H9 (cell line): Measurements from ENCODE around the gene DLL3. TPM values are rescaled to one million over a fixed set of nuclear protein-coding genes. Genes with fewer than 3 reads are reported as not detected.

ENCODE experiments used
- DNase-seq: peaks from one replicate; pipeline ENCODE4 v3.0.0-alpha.2; 2017
- H2AFZ ChIP-seq: one replicate; pipeline ENCODE4 v1.6.1; 2013; ENCODE audit warnings: mild to moderate bottlenecking, low read length, control low read depth, moderate library complexity
- H2AK5ac ChIP-seq: 2 replicates; pipeline ENCODE4 v1.6.1; 2013; ENCODE audit warnings: low read length, control low read depth, mixed read lengths; ENCODE audit not compliant: insufficient read length
- H2BK120ac ChIP-seq: one replicate; pipeline ENCODE4 v1.6.1; 2013; ENCODE audit warnings: low read depth, mild to moderate bottlenecking, low read length, control low read depth, inconsistent platforms; ENCODE audit not compliant: poor library complexity, severe bottlenecking
- H2BK12ac ChIP-seq: 2 replicates; pipeline ENCODE4 v1.6.1; 2013; ENCODE audit warnings: low read length, control low read depth, mixed read lengths, low read depth; ENCODE audit not compliant: insufficient read length
- H2BK15ac ChIP-seq: 2 replicates; pipeline ENCODE4 v1.6.1; 2013; ENCODE audit warnings: low read depth, low read length, control low read depth
- H2BK20ac ChIP-seq: one replicate; pipeline ENCODE4 v1.6.1; 2013; ENCODE audit warnings: low read depth, mild to moderate bottlenecking, low read length, control low read depth, inconsistent platforms; ENCODE audit not compliant: poor library complexity, severe bottlenecking
- H2BK5ac ChIP-seq: 2 replicates; pipeline ENCODE4 v1.6.1; 2013; ENCODE audit warnings: low read length, control low read depth, mixed read lengths; ENCODE audit not compliant: insufficient read length
- H3K14ac ChIP-seq: 2 replicates; pipeline ENCODE4 v1.6.1; 2013; ENCODE audit warnings: low read length, control low read depth; ENCODE audit not compliant: insufficient read depth
- H3K18ac ChIP-seq: 2 replicates; pipeline ENCODE4 v1.6.1; 2013; ENCODE audit warnings: low read depth, mild to moderate bottlenecking, mixed read lengths, low read length, control low read depth; ENCODE audit not compliant: insufficient read length
- H3K23ac ChIP-seq: 2 replicates; pipeline ENCODE4 v1.6.1; 2013; ENCODE audit warnings: low read length, control low read depth, mixed read lengths, low read depth; ENCODE audit not compliant: insufficient read length
- H3K23me2 ChIP-seq: 2 replicates; pipeline ENCODE4 v1.6.1; 2013; ENCODE audit warnings: low read depth, mild to moderate bottlenecking, mixed read lengths, low read length, control low read depth; ENCODE audit not compliant: insufficient read length, poor library complexity, severe bottlenecking
- H3K27ac ChIP-seq: 2 replicates; pipeline ENCODE4 v1.5.1; 2013; ENCODE audit warnings: low read length, control low read depth, mixed read lengths, low read depth; ENCODE audit not compliant: insufficient read length
- H3K27me3 ChIP-seq: 2 replicates; pipeline ENCODE4 v1.6.1; 2013; ENCODE audit warnings: low read length, control low read depth, inconsistent platforms; ENCODE audit not compliant: insufficient read depth
- H3K4ac ChIP-seq: 2 replicates; pipeline ENCODE4 v1.6.1; 2013; ENCODE audit warnings: low read depth, mild to moderate bottlenecking, control low read depth, inconsistent platforms, low read length, moderate library complexity
- H3K4me1 ChIP-seq: 2 replicates; pipeline ENCODE4 v1.6.1; 2013; ENCODE audit warnings: low read length, control low read depth, inconsistent platforms; ENCODE audit not compliant: insufficient read depth
- H3K4me2 ChIP-seq: 2 replicates; pipeline ENCODE4 v1.6.1; 2013; ENCODE audit warnings: low read length, control low read depth, mixed read lengths; ENCODE audit not compliant: insufficient read length, insufficient read depth
- H3K56ac ChIP-seq: 2 replicates; pipeline ENCODE4 v1.6.1; 2013; ENCODE audit warnings: low read depth, mild to moderate bottlenecking, mixed read lengths, low read length, control low read depth; ENCODE audit not compliant: insufficient read length
- H3K79me1 ChIP-seq: 2 replicates; pipeline ENCODE4 v1.6.1; 2013; ENCODE audit warnings: low read depth, mild to moderate bottlenecking, moderate library complexity, low read length, control low read depth, inconsistent platforms; ENCODE audit not compliant: insufficient read depth, poor library complexity, severe bottlenecking
- H3K79me2 ChIP-seq: 2 replicates; pipeline ENCODE4 v1.6.1; 2013; ENCODE audit warnings: low read length, control low read depth, inconsistent platforms; ENCODE audit not compliant: insufficient read depth
- H3K9ac ChIP-seq: 2 replicates; pipeline ENCODE4 v1.6.1; 2013; ENCODE audit warnings: low read length, control low read depth, mixed read lengths; ENCODE audit not compliant: insufficient read length; ENCODE audit errors: extremely low read depth
- H3K9me3 ChIP-seq: one replicate; pipeline ENCODE4 v1.6.1; 2013; ENCODE audit warnings: low read depth, low read length, inconsistent platforms; ENCODE audit not compliant: control insufficient read depth
- H3T11ph ChIP-seq: one replicate; pipeline ENCODE4 v1.6.1; 2013; ENCODE audit warnings: mild to moderate bottlenecking, low read length, control low read depth, inconsistent platforms
- H4K20me1 ChIP-seq: one replicate; pipeline ENCODE4 v1.6.1; 2013; ENCODE audit not compliant: control insufficient read depth, insufficient read length, insufficient read depth
- H4K5ac ChIP-seq: 2 replicates; pipeline ENCODE4 v1.6.1; 2013; ENCODE audit warnings: low read depth, mild to moderate bottlenecking, mixed read lengths, low read length, control low read depth; ENCODE audit not compliant: insufficient read length
- H4K8ac ChIP-seq: replicated peaks from 2 replicates; pipeline ENCODE4 v1.6.1; 2013; ENCODE audit warnings: low read length, control low read depth, mixed read lengths, low read depth; ENCODE audit not compliant: insufficient read length
- H4K91ac ChIP-seq: 2 replicates; pipeline ENCODE4 v1.6.1; 2013; ENCODE audit warnings: low read depth, mild to moderate bottlenecking, moderate library complexity, mixed read lengths, low read length, control low read depth; ENCODE audit not compliant: insufficient read length
- H3K27ac Mint-ChIP-seq, 3 experiments: 2 replicates in 2 of 3; 3 replicates in 1 of 3; pipeline ENCODE4 v1.8.0; 2020 to 2021; ENCODE audit warnings: mixed read lengths in 3 of 3, mild to moderate bottlenecking in 1 of 3, moderate library complexity in 1 of 3
- H3K27me3 Mint-ChIP-seq: 2 replicates; pipeline ENCODE4 v1.8.0; 2021; ENCODE audit warnings: low read depth, mild to moderate bottlenecking, moderate library complexity, mixed read lengths
- H3K36me3 Mint-ChIP-seq, 3 experiments: 2 replicates in 2 of 3; 3 replicates in 1 of 3; pipeline ENCODE4 v1.8.0; 2020 to 2021; ENCODE audit warnings: low read depth in 3 of 3, mixed read lengths in 3 of 3; ENCODE audit not compliant: insufficient read depth in 1 of 3
- H3K4me1 Mint-ChIP-seq, 2 experiments: 2 replicates each; pipeline ENCODE4 v1.8.0; 2020; ENCODE audit warnings: mixed read lengths in 2 of 2
- H3K4me3 Mint-ChIP-seq, 2 experiments: 2 replicates in 1 of 2; 3 replicates in 1 of 2; pipeline ENCODE4 v1.8.0; 2020 to 2021; ENCODE audit warnings: mild to moderate bottlenecking in 2 of 2, mixed read lengths in 2 of 2, moderate library complexity in 1 of 2
- H3K9me3 Mint-ChIP-seq, 2 experiments: 2 replicates in 1 of 2; 3 replicates in 1 of 2; pipeline ENCODE4 v1.8.0; 2020; ENCODE audit warnings: mild to moderate bottlenecking in 2 of 2, mixed read lengths in 2 of 2, moderate library complexity in 1 of 2
- CTCF ChIP-seq: fragments of 200-600 bp; sonication (generic); conservative IDR thresholded peaks from 3 replicates; pipeline ENCODE4 v1.8.0; 2021; ENCODE audit warnings: antibody characterized with exemption, mild to moderate bottlenecking
- WGBS: extraction: QIAGEN DNeasy Blood & Tissue Kit; methylation state at CpG from one replicate; pipeline ENCODE4 v1.1.7; 2013; ENCODE audit warnings: missing lambda C conversion rate, low lambda C conversion rate, mixed read lengths; ENCODE audit not compliant: insufficient read length; ENCODE audit errors: extremely low coverage; 5-methylcytosine and 5-hydroxymethylcytosine counted together
- total RNA-seq: library from RNA; stranded (reverse); gene quantifications from 2 replicates; pipeline ENCODE4 v1.2.1, GENCODE V29; 2021

Gene DLL3
- total RNA-seq, 1 experiment from 2014 or later = 2.5 TPM

GRCh38 chr19:39543477-39543857 lies 44.7 kb downstream of the DLL3 start:
- no peak overlapping the region for H3K4me2 ChIP-seq
- H3K9me3 Mint-ChIP-seq = no peaks in the 10 kb centered on the region; a peak in 1 of 5 replicates
- H2BK120ac ChIP-seq = no peak overlapping the region
- no peaks in the 10 kb centered on the region for H3K23me2 ChIP-seq
- no peaks in the 10 kb centered on the region for H3K79me1 ChIP-seq
- no peak overlapping the region for H2BK5ac ChIP-seq
- no peak for DNase-seq
- H3K14ac ChIP-seq = no peak overlapping the region
- H4K5ac ChIP-seq = no peak overlapping the region
- H3K27me3 Mint-ChIP-seq = peaks cover 4% of the 10 kb centered on the region
- no peak overlapping the region for H3K27ac ChIP-seq
- no peak overlapping the region for H3K27ac Mint-ChIP-seq
- H3K56ac ChIP-seq = no peak overlapping the region
- H3K4ac ChIP-seq = no peak overlapping the region
- no peak overlapping the region for H4K8ac ChIP-seq
- no peaks in the 10 kb centered on the region for H4K20me1 ChIP-seq
- peaks cover 0 to under 1% (median 0%) of the 10 kb centered on the region in 3 experiments; a peak in 2 of 7 replicates for H3K36me3 Mint-ChIP-seq
- H2BK15ac ChIP-seq = no peak overlapping the region
- H3K4me3 Mint-ChIP-seq = no peak overlapping the region
- no peaks in the 10 kb centered on the region for H3K9me3 ChIP-seq
- no CpG with 5 or more reads among the region's 3 CpGs for WGBS
- no peaks in the 10 kb centered on the region for H3K27me3 ChIP-seq
- no peak overlapping the region for H2BK12ac ChIP-seq
- no peak overlapping the region for H2AFZ ChIP-seq
- no peak overlapping the region for H3K9ac ChIP-seq
- no peaks in the 10 kb centered on the region for H3K79me2 ChIP-seq
- H3T11ph ChIP-seq = no peak overlapping the region
- no peak overlapping the region for H4K91ac ChIP-seq
- peaks cover 21 to 30% of the 10 kb centered on the region in 2 experiments for H3K4me1 Mint-ChIP-seq
- peaks cover 3% of the 10 kb centered on the region; the same call in 1 of the 2 replicates for H3K4me1 ChIP-seq
- H3K23ac ChIP-seq = no peak overlapping the region
- H3K18ac ChIP-seq = no peak overlapping the region
- H2AK5ac ChIP-seq = no peak overlapping the region
- H2BK20ac ChIP-seq = no peak overlapping the region
- TF ChIP-seq CTCF = no peak
